Gastroesophageal sphincter (tissue), 4 donors: Measurements from ENCODE around the gene TM9SF1. TPM values are rescaled to one million over a fixed set of nuclear protein-coding genes. Genes with fewer than 3 reads are reported as not detected.

Experiments used
- ATAC-seq: fragments of 150-250 bp; one replicate; pipeline ENCODE4 v1.9.1; 2016; ENCODE audit warnings: mild to moderate bottlenecking, moderate library complexity
- H3K27ac ChIP-seq, 4 donors: fragments of 200-600 bp; sonication (generic) in 3 of 4; 1 replicate in 3 of 4; 2 replicates in 1 of 4; pipeline ENCODE4 v1.5.1; 2016 to 2019
- H3K27me3 ChIP-seq: fragments of 200-600 bp; sonication (generic); one replicate; pipeline ENCODE4 v1.5.1; 2019
- H3K36me3 ChIP-seq, 2 donors: fragments of 200-600 bp; sonication (generic); one replicate each; pipeline ENCODE4 v1.5.1; 2019; ENCODE audit warnings: control low read depth in 1 of 2
- H3K4me1 ChIP-seq, 3 donors: fragments of 200-600 bp; sonication (generic); 1 replicate in 2 of 3; 2 replicates in 1 of 3; pipeline ENCODE4 v1.5.1; 2016 to 2019; ENCODE audit warnings: control low read depth in 2 of 3
- H3K4me3 ChIP-seq, 2 donors: fragments of 200-600 bp; sonication (generic); one replicate each; pipeline ENCODE4 v1.5.1; 2019; ENCODE audit warnings: mild to moderate bottlenecking in 1 of 2, moderate library complexity in 1 of 2
- H3K9me3 ChIP-seq, 3 donors: fragments of 200-600 bp; sonication (generic); one replicate each; pipeline ENCODE4 v1.5.1; 2017 to 2019; ENCODE audit warnings: control low read depth in 2 of 3
- EP300 ChIP-seq: sonication (generic); formaldehyde crosslinking; IDR thresholded peaks from one replicate; pipeline ENCODE4 v1.6.1; 2017; ENCODE audit warnings: antibody characterized with exemption, mild to moderate bottlenecking
- POLR2A ChIP-seq, 2 donors: fragments of 450-650 bp; IDR thresholded peaks; one replicate each; pipeline ENCODE4 v1.6.1; 2017; ENCODE audit warnings: antibody characterized with exemption in 2 of 2, mild to moderate bottlenecking in 2 of 2, moderate library complexity in 1 of 2
- POLR2AphosphoS5 ChIP-seq: sonication (generic); formaldehyde crosslinking; IDR thresholded peaks from one replicate; pipeline ENCODE4 v1.6.1; 2017; ENCODE audit warnings: antibody characterized with exemption
- WGBS, 2 donors: methylation state at CpG; one replicate each; pipeline ENCODE4 v1.1.5; 2018; ENCODE audit warnings: low coverage in 1 of 2; 5-methylcytosine and 5-hydroxymethylcytosine counted together
- total RNA-seq, 4 donors: library from RNA; depleted of rRNA; stranded (reverse); fragments of >200 nt; gene quantifications; one replicate each; pipeline ENCODE4 v1.1.0, GENCODE V29; 2016
- TF ChIP-seq, protein P1 (sequence below), 4 experiments: fragments of 200-600 bp in 2 of 4; fragments of 450-650 bp in 2 of 4; sonication (generic) in 1 of 4; IDR thresholded peaks; one replicate each; pipeline ENCODE4 v1.5.1; 2017 to 2019; ENCODE audit warnings: antibody characterized with exemption in 4 of 4, mild to moderate bottlenecking in 2 of 4, moderate library complexity in 2 of 4

The TM9SF1 gene
- total RNA-seq, 4 donors from 2014 or later, result 34.7 to 53.3 (median 45.0) TPM

GRCh38 chr14:24172261-24172860 lies 22.9 kb downstream of the TM9SF1 start:
- TF ChIP-seq EP300 (no peak), POLR2A (IDR thresholded peaks at IDR 0.05) (no peak), POLR2AphosphoS5 (no peak)
- TF ChIP-seq, protein P1, sequence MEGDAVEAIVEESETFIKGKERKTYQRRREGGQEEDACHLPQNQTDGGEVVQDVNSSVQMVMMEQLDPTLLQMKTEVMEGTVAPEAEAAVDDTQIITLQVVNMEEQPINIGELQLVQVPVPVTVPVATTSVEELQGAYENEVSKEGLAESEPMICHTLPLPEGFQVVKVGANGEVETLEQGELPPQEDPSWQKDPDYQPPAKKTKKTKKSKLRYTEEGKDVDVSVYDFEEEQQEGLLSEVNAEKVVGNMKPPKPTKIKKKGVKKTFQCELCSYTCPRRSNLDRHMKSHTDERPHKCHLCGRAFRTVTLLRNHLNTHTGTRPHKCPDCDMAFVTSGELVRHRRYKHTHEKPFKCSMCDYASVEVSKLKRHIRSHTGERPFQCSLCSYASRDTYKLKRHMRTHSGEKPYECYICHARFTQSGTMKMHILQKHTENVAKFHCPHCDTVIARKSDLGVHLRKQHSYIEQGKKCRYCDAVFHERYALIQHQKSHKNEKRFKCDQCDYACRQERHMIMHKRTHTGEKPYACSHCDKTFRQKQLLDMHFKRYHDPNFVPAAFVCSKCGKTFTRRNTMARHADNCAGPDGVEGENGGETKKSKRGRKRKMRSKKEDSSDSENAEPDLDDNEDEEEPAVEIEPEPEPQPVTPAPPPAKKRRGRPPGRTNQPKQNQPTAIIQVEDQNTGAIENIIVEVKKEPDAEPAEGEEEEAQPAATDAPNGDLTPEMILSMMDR (IDR thresholded peaks at IDR 0.05), result no peak
- Histone ChIP-seq H3K9me3 (no peaks in the 10 kb centered on the region), H3K4me1 (peaks cover 0 to 21% (median 3%) of the 10 kb centered on the region in 3 donors), H3K27me3 (no peaks in the 10 kb centered on the region), H3K36me3 (peaks cover 0 to 37% of the 10 kb centered on the region in 2 donors), H3K4me3 (peak overlapping the region; percentile 2 to 47), H3K27ac (peak overlapping the region in 3 of 4 donors; percentile 60 to 72 (median 63))
- ATAC-seq, result no peak
- WGBS, 2 donors, result no CpG with 5 or more reads among the region's 30 CpGs

DNA sequence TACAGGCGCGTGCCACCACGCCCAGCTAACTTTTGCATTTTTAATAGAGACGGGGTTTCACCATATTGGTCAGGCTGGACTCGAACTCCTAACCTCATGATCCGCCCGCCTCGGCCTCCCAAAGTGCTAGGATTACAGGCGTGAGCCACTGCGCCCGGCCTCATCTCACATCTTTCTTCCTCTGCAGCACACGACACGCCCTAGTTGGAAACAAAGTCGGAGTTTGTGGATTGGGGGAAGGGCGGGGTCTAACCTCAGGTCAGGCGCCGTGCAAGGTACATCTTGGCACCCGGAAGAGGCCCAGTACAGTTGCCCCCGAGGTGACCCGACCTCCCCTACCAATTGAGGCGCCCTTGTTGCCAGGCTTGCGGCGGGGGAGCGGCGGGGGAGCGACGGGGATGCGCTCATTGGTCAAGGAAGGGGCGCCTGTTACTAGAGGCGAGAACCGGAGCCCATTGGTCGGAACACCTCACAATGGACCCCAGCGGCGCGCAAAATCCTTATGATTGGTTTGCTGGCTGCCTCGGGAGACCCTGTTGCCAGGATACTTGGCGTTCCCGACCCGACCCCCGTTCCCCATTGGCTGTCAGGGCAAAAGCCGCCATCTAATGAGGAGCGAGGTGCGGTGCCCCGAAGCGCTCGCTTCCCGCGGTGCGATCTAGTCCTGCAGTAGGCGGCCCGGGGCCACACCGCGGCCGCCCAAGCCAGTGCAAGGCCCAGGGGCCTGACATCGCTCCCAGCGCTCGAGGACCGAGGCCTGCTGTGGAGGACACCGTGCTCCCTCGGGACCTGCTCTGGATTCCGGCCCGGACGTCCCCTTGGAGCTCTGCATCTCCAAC lies 23.6 kb downstream of the TM9SF1 start, which contains the start of gene REC8:
Gene REC8, plus strand, starts transcription at position 659 of the 839 bp plus-strand sequence. CDS start 473 bp downstream, outside the sequence.
- no peaks in the 10 kb centered on the region for H3K27me3 ChIP-seq
- H3K9me3 ChIP-seq, result no peaks in the 10 kb centered on the region
- 29% methylated on average over 23 of the region's 63 CpGs; no CpG with 5 or more reads in 1 of the 2 donors for WGBS, 2 donors
- peak; percentile 86 for ATAC-seq
- H3K4me1 ChIP-seq, result peaks cover 0 to 21% (median 3%) of the 10 kb centered on the region in 3 donors
- H3K36me3 ChIP-seq, result peaks cover 0 to 37% of the 10 kb centered on the region in 2 donors
- peak within 1 kb of the TSS in 3 of 4 donors; percentile 60 to 72 (median 63) for H3K27ac ChIP-seq
- TF ChIP-seq POLR2A (IDR thresholded peaks at IDR 0.05), result peak in 1 of 2 donors; percentile 37
- TF ChIP-seq EP300, result no peak
- peak within 1 kb of the TSS; percentile 2 to 47 for H3K4me3 ChIP-seq

- Histone ChIP-seq H3K4me3 (no peak overlapping the region), H3K36me3 (peaks cover 0 to 73% of the 10 kb centered on the region in 2 donors), H3K9me3 (no peaks in the 10 kb centered on the region), H3K27me3 (no peaks in the 10 kb centered on the region), H3K4me1 (peaks cover 0 to 47% (median 14%) of the 10 kb centered on the region in 3 donors), H3K27ac (no peak overlapping the region)
- TF ChIP-seq EP300 (no peak), POLR2A (IDR thresholded peaks at IDR 0.05) (no peak), POLR2AphosphoS5 (no peak)
- TF ChIP-seq, protein P1 (IDR thresholded peaks at IDR 0.05), result no peak
- WGBS, 2 donors, result 71 to 100% methylated on average over 1 to 3 of the region's 3 CpGs
- ATAC-seq, result no peak
Measured at GRCh38 chr14:24167469-24168114, 27.6 kb downstream of the TM9SF1 start.

DNA sequence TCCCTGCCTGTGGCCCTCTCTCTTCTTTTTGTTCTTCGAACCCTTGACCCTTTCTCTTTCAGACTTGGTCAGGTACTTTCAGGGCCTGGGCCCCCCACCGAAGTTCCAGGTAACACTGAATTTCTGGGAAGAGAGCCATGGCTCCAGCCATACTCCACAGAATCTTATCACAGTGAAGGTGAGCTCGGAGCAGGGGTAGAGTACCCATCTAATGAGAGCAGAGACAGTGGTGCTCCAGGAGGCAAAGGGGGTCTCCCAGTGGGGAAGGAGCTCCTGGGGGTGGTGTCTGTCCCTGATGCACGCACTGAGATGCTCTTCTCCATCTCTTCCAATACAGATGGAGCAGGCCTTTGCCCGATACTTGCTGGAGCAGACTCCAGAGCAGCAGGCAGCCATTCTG lies 29.5 kb downstream of the TM9SF1 start:
- WGBS, 2 donors, result 89% methylated on average over 3 of the region's 5 CpGs; no CpG with 5 or more reads in 1 of the 2 donors

More for the DNA sequence above, 29.5 kb downstream of the TM9SF1 start:
- Histone ChIP-seq H3K27ac (no peak overlapping the region), H3K4me3 (no peak overlapping the region), H3K27me3 (no peaks in the 10 kb centered on the region), H3K9me3 (no peaks in the 10 kb centered on the region), H3K36me3 (peaks cover 0 to 73% of the 10 kb centered on the region in 2 donors), H3K4me1 (peaks cover 0 to 45% (median 18%) of the 10 kb centered on the region in 3 donors)
- TF ChIP-seq, protein P1 (IDR thresholded peaks at IDR 0.05), result no peak
- no peak for TF ChIP-seq POLR2A (IDR thresholded peaks at IDR 0.05)
- no peak for TF ChIP-seq EP300
- TF ChIP-seq POLR2AphosphoS5, result no peak
- no peak for ATAC-seq
